B cell (primary cell): ENCODE data around the gene GREM1. TPM values are rescaled to one million over a fixed set of nuclear protein-coding genes. Genes with fewer than 3 reads are reported as not detected.

Source experiments
- ATAC-seq: fragments of 200-7000 bp; cut with Tn5 transposase; one replicate; pipeline ENCODE4 v1.10.0; 2021; ENCODE audit warnings: low read depth, mild to moderate bottlenecking, moderate number of reproducible peaks, moderate library complexity
- CTCF ChIA-PET: fragments of 350-600 bp; sonication (Branson Sonifier 250); formaldehyde crosslinking; loops from one replicate; lab custom pipeline; 2021; ENCODE audit warnings: antibody characterized with exemption, inconsistent platforms; lab: Charles Lee
- POLR2A ChIA-PET: fragments of 350-600 bp; sonication (Branson Sonifier 250); formaldehyde crosslinking; loops from one replicate; lab custom pipeline; 2021; ENCODE audit warnings: antibody characterized with exemption; lab: Charles Lee
- DNase-seq: peaks from one replicate; pipeline ENCODE4 v3.0.0; 2013
- H2AFZ ChIP-seq: 2 replicates; pipeline ENCODE4 v1.6.1; 2012; ENCODE audit warnings: mild to moderate bottlenecking, low read depth, low read length; ENCODE audit not compliant: insufficient read depth, poor library complexity, severe bottlenecking
- H3K27ac ChIP-seq, 2 donors: 1 replicate in 1 of 2; 2 replicates in 1 of 2; pipeline ENCODE4 v1.5.1; 2012 to 2013; ENCODE audit warnings: low read length in 2 of 2, mild to moderate bottlenecking in 2 of 2, moderate library complexity in 1 of 2
- H3K27me3 ChIP-seq, 4 experiments: fragments of 200-600 bp in 1 of 4; sonication (generic) in 1 of 4; replicated peaks in 1 of 4; 1 replicate in 2 of 4; 2 replicates in 2 of 4; pipeline versions ENCODE4 v1.6.1 to v1.7.0; 2013 to 2016; ENCODE audit warnings: low read length in 3 of 4, mild to moderate bottlenecking in 2 of 4, mixed read lengths in 1 of 4, moderate library complexity in 1 of 4; ENCODE audit not compliant: insufficient read depth in 4 of 4, control insufficient read depth in 3 of 4; ENCODE audit errors: control extremely low read depth in 1 of 4
- H3K36me3 ChIP-seq, 2 experiments: replicated peaks in 1 of 2; 1 replicate in 1 of 2; 2 replicates in 1 of 2; pipeline versions ENCODE4 v1.6.1 to v1.7.1; 2013; ENCODE audit warnings: low read length in 1 of 2; ENCODE audit not compliant: insufficient read depth in 2 of 2, control insufficient read depth in 1 of 2; ENCODE audit errors: control extremely low read depth in 1 of 2, extremely low read depth in 1 of 2
- H3K4me1 ChIP-seq, 2 donors: fragments of 200-600 bp in 1 of 2; sonication (generic) in 1 of 2; 1 replicate in 1 of 2; 2 replicates in 1 of 2; pipeline versions ENCODE4 v1.5.1 to v1.6.1; 2013 to 2017; ENCODE audit warnings: low read length in 2 of 2; ENCODE audit not compliant: control insufficient read depth in 2 of 2, insufficient read depth in 2 of 2
- H3K4me2 ChIP-seq: replicated peaks from 2 replicates; pipeline ENCODE3; 2012; ENCODE audit warnings: mild to moderate bottlenecking, low read depth, low read length; ENCODE audit not compliant: poor library complexity, severe bottlenecking
- H3K4me3 ChIP-seq, 5 experiments: fragments of 200-600 bp in 1 of 5; sonication (generic) in 1 of 5; 1 replicate in 3 of 5; 2 replicates in 2 of 5; pipeline versions ENCODE4 v1.5.1 to v1.7.0; 2011 to 2016; ENCODE audit warnings: low read length in 4 of 5, mild to moderate bottlenecking in 4 of 5, low read depth in 2 of 5, control low read depth in 1 of 5, moderate library complexity in 1 of 5; ENCODE audit not compliant: insufficient read depth in 1 of 5; ENCODE audit errors: control extremely low read depth in 1 of 5, extremely low read depth in 1 of 5
- H3K79me2 ChIP-seq: fragments of 200-600 bp; sonication (generic); one replicate; pipeline ENCODE4 v1.6.0; 2016; ENCODE audit warnings: low read length; ENCODE audit not compliant: control insufficient read depth, insufficient read depth
- H3K9ac ChIP-seq: fragments of 200-600 bp; sonication (generic); 2 replicates; pipeline ENCODE4 v1.6.1; 2017; ENCODE audit warnings: mild to moderate bottlenecking, low read length, moderate library complexity
- H3K9me3 ChIP-seq, 3 donors: one replicate each; pipeline versions ENCODE4 v1.6.1 to v1.7.1; 2013; ENCODE audit warnings: low read length in 2 of 3; ENCODE audit not compliant: control insufficient read depth in 2 of 3, insufficient read depth in 1 of 3; ENCODE audit errors: control extremely low read depth in 1 of 3
- H4K20me1 ChIP-seq: 2 replicates; pipeline ENCODE4 v1.6.0; 2012; ENCODE audit warnings: mild to moderate bottlenecking, low read length; ENCODE audit not compliant: insufficient read depth, control insufficient read depth, poor library complexity, severe bottlenecking
- H3K27ac Mint-ChIP-seq: one replicate; pipeline ENCODE4 v1.8.0; 2021; ENCODE audit warnings: mixed read lengths
- H3K27me3 Mint-ChIP-seq: one replicate; pipeline ENCODE4 v1.8.0; 2021; ENCODE audit warnings: mixed read lengths
- H3K4me1 Mint-ChIP-seq: one replicate; pipeline ENCODE4 v1.8.0; 2021; ENCODE audit warnings: mixed read lengths
- H3K4me3 Mint-ChIP-seq: one replicate; pipeline ENCODE4 v1.8.0; 2021; ENCODE audit warnings: mixed read lengths
- H3K9me3 Mint-ChIP-seq: one replicate; pipeline ENCODE4 v1.8.0; 2022; ENCODE audit warnings: mixed read lengths; ENCODE audit not compliant: insufficient read depth
- CTCF ChIP-seq: fragments of 200-600 bp; IDR thresholded peaks from one replicate; pipeline ENCODE4 v1.8.0; 2022; ENCODE audit warnings: antibody characterized with exemption, mild to moderate bottlenecking
- EZH2 ChIP-seq: IDR thresholded peaks from 2 replicates; pipeline ENCODE4 v1.6.1; 2012; ENCODE audit warnings: borderline replicate concordance, low read depth, mild to moderate bottlenecking, moderate library complexity, low read length; ENCODE audit not compliant: insufficient read depth, poor library complexity, severe bottlenecking
- WGBS: methylation state at CpG from one replicate; pipeline ENCODE4 v1.1.5; 2013; ENCODE audit warnings: missing lambda C conversion rate; ENCODE audit not compliant: insufficient coverage; 5-methylcytosine and 5-hydroxymethylcytosine counted together
- intact Hi-C: fragments of 100-400 bp; cut with micrococcal nuclease; formaldehyde crosslinking; loops from one replicate; pipeline ENCODE4 v1.10.0; 2022
- polyA plus RNA-seq: library from polyadenylated mRNA; depleted of rRNA; stranded (reverse); fragments of >200 nt; gene quantifications from 2 replicates; pipeline ENCODE4 v1.2.3, GENCODE V29; 2012
- total RNA-seq, 2 donors: library from RNA; stranded (reverse); fragments of 120-200 nt in 1 of 2; gene quantifications; 1 replicate in 1 of 2; 2 replicates in 1 of 2; pipeline versions ENCODE4 v1.2.3 to v1.2.4, GENCODE V29; 2013 to 2022

GREM1 gene
- total and polyA plus RNA-seq, 2 donors (not counting 1 experiment from before 2014, with no cell fraction given) = not detected

GRCh38 chr15:32687556-32687955, 30.2 kb upstream of the GREM1 start:
- 100% methylated on average over 1 of the region's 5 CpGs for WGBS
- Histone ChIP-seq H3K4me3 (no peak overlapping the region), H3K36me3 (no peaks in the 10 kb centered on the region), H2AFZ (no peak overlapping the region), H3K4me2 (no peak overlapping the region), H4K20me1 (no peaks in the 10 kb centered on the region), H3K9ac (no peak overlapping the region), H3K27ac (no peak overlapping the region), H3K27me3 (no peaks in the 10 kb centered on the region), H3K79me2 (no peaks in the 10 kb centered on the region), H3K4me1 (no peaks in the 10 kb centered on the region), H3K9me3 (no peaks in the 10 kb centered on the region)
- ChIA-PET POLR2A (no interaction called here), CTCF (interaction anchor here (1.0 kb wide), 1 partner anchor 24 kb away, joined by 3 read pairs; no protein-coding TSS in a partner anchor)
- Mint-ChIP-seq H3K27ac (no peak overlapping the region), H3K4me3 (no peak overlapping the region), H3K9me3 (no peaks in the 10 kb centered on the region), H3K27me3 (no peaks in the 10 kb centered on the region), H3K4me1 (no peaks in the 10 kb centered on the region)
- DNase-seq (no peak), ATAC-seq (no peak)
- TF ChIP-seq EZH2 (no peak), CTCF (no peak)
- intact Hi-C loops = no loop called here

- intact Hi-C loops = no loop called here
- Histone ChIP-seq H3K27ac (no peak overlapping the region), H3K4me3 (no peak overlapping the region), H3K36me3 (no peaks in the 10 kb centered on the region), H3K27me3 (no peaks in the 10 kb centered on the region), H3K9me3 (no peaks in the 10 kb centered on the region), H2AFZ (no peak overlapping the region), H3K9ac (no peak overlapping the region), H3K79me2 (no peaks in the 10 kb centered on the region), H3K4me1 (no peaks in the 10 kb centered on the region), H3K4me2 (no peak overlapping the region), H4K20me1 (no peaks in the 10 kb centered on the region)
- Mint-ChIP-seq H3K4me1 (no peaks in the 10 kb centered on the region), H3K27ac (no peak overlapping the region), H3K4me3 (no peak overlapping the region), H3K27me3 (no peaks in the 10 kb centered on the region), H3K9me3 (no peaks in the 10 kb centered on the region)
- DNase-seq (no peak), ATAC-seq (no peak)
- ChIA-PET CTCF (interaction anchor here (1.0 kb wide), 1 partner anchor 24 kb away, joined by 3 read pairs; no protein-coding TSS in a partner anchor), POLR2A (no interaction called here)
- WGBS = 80% methylated on average over 1 of the region's 2 CpGs
- TF ChIP-seq EZH2 (no peak), CTCF (no peak)
Measured at GRCh38 chr15:32688151-32688639, 29.6 kb upstream of the GREM1 start.
